HepG2 (cell line): ENCODE measurements around the gene CHST3. TPM values are rescaled to one million over a fixed set of nuclear protein-coding genes. Genes with fewer than 3 reads are reported as not detected.

Source experiments
- AHR ChIP-seq: IDR thresholded peaks from 2 replicates; pipeline ENCODE4 v1.6.1; 2018; ENCODE audit warnings: missing genetic modification reagents, missing compliant biosample characterization
- ELF3 ChIP-seq: IDR thresholded peaks from 2 replicates; pipeline ENCODE4 v1.6.1; 2016; ENCODE audit warnings: missing genetic modification reagents, missing compliant biosample characterization
- FOSL2 ChIP-seq: sonication (generic); formaldehyde crosslinking; IDR thresholded peaks from 2 replicates; pipeline ENCODE4 v1.4.0; 2020; ENCODE audit warnings: missing genetic modification reagents
- GATAD1 ChIP-seq: IDR thresholded peaks from 2 replicates; pipeline ENCODE4 v1.6.1; 2016; ENCODE audit warnings: missing genetic modification reagents, missing compliant biosample characterization
- KMT2A ChIP-seq: sonication (generic); formaldehyde crosslinking; IDR thresholded peaks from 2 replicates; pipeline ENCODE4 v1.4.0; 2020; ENCODE audit warnings: missing genetic modification reagents
- MIXL1 ChIP-seq: IDR thresholded peaks from 2 replicates; pipeline ENCODE4 v1.6.1; 2016
- POGZ ChIP-seq: sonication (generic); formaldehyde crosslinking; IDR thresholded peaks from 2 replicates; pipeline ENCODE4 v1.4.0; 2020; ENCODE audit warnings: mild to moderate bottlenecking, missing genetic modification reagents
- RXRB ChIP-seq: IDR thresholded peaks from 2 replicates; pipeline ENCODE4 v1.6.1; 2016; ENCODE audit warnings: borderline replicate concordance, missing genetic modification reagents, missing compliant biosample characterization
- TOPORS ChIP-seq: sonication (generic); formaldehyde crosslinking; IDR thresholded peaks from 2 replicates; pipeline ENCODE4 v1.8.0; 2023; ENCODE audit warnings: mild to moderate bottlenecking, missing genetic modification reagents
- XRCC5 ChIP-seq: fragments of 200-400 bp; formaldehyde crosslinking; optimal IDR thresholded peaks from 2 replicates; pipeline ENCODE3; 2017; ENCODE audit warnings: mild to moderate bottlenecking, low read length
- ZFP36L2 ChIP-seq: sonication (generic); formaldehyde crosslinking; IDR thresholded peaks from 2 replicates; pipeline ENCODE4 v1.4.0; 2020; ENCODE audit warnings: missing genetic modification reagents
- ZNF253 ChIP-seq: sonication (generic); formaldehyde crosslinking; IDR thresholded peaks from 2 replicates; pipeline ENCODE4 v1.8.0; 2022; ENCODE audit warnings: mild to moderate bottlenecking, missing genetic modification reagents, borderline replicate concordance
- ZNF274 ChIP-seq: sonication (generic); formaldehyde crosslinking; IDR thresholded peaks from 2 replicates; pipeline ENCODE4 v1.5.1; 2020; ENCODE audit warnings: mild to moderate bottlenecking, missing genetic modification reagents
- ZNF317 ChIP-seq: sonication (generic); formaldehyde crosslinking; IDR thresholded peaks from 2 replicates; pipeline ENCODE4 v1.5.0; 2020; ENCODE audit warnings: mild to moderate bottlenecking, missing genetic modification reagents
- ZNF335 ChIP-seq: sonication (generic); formaldehyde crosslinking; IDR thresholded peaks from 2 replicates; pipeline ENCODE4 v1.4.0; 2020; ENCODE audit warnings: missing genetic modification reagents
- ZNF484 ChIP-seq: sonication (generic); formaldehyde crosslinking; IDR thresholded peaks from 2 replicates; pipeline ENCODE4 v1.5.1; 2020; ENCODE audit warnings: mild to moderate bottlenecking, low read depth, missing genetic modification reagents, borderline replicate concordance
- ZSCAN30 ChIP-seq: sonication (generic); formaldehyde crosslinking; IDR thresholded peaks from 2 replicates; pipeline ENCODE4 v1.5.0; 2020; ENCODE audit warnings: mild to moderate bottlenecking, missing genetic modification reagents
- polyA plus RNA-seq, 8 experiments: library from polyadenylated mRNA; depleted of rRNA in 3 of 8; stranded (reverse) in 7 of 8; unstranded in 1 of 8; fragments of >200 nt; fragmentation: Illumina TruSeq in 4 of 8; extraction: Trizol in 4 of 8; gene quantifications; 2 replicates each; pipeline versions ENCODE4 v1.2.1 to v1.2.3, GENCODE V29; 2011 to 2016; ENCODE audit warnings: low read depth in 4 of 8, missing spikeins in 1 of 8, mixed read lengths in 1 of 8; ENCODE audit not compliant: insufficient read depth in 1 of 8
- total RNA-seq, 5 experiments: library from RNA; depleted of rRNA; stranded (reverse); fragments of >200 nt; fragmentation: Illumina TruSeq; extraction: Trizol; gene quantifications; 2 replicates each; pipeline ENCODE4 v1.2.3, GENCODE V29; 2016; ENCODE audit warnings: low read depth in 1 of 5
- TF ChIP-seq, protein P1 (sequence below): sonication (generic); formaldehyde crosslinking; IDR thresholded peaks from 2 replicates; pipeline ENCODE4; 2020; ENCODE audit warnings: missing genetic modification reagents, mild to moderate bottlenecking, borderline replicate concordance
- TF ChIP-seq, protein P2 (sequence below): IDR thresholded peaks from 2 replicates; pipeline ENCODE4 v1.6.1; 2016; ENCODE audit warnings: missing compliant biosample characterization, missing genetic modification reagents, borderline replicate concordance
- TF ChIP-seq, protein P3 (sequence below): sonication (generic); formaldehyde crosslinking; conservative IDR thresholded peaks from 2 replicates; pipeline ENCODE4 v1.4.0; 2020; ENCODE audit warnings: missing genetic modification reagents
- TF ChIP-seq, protein P4 (sequence below): sonication (generic); formaldehyde crosslinking; IDR thresholded peaks from 2 replicates; pipeline ENCODE4 v1.8.0; 2022; ENCODE audit warnings: mild to moderate bottlenecking, missing genetic modification reagents, borderline replicate concordance

Gene CHST3
- total and polyA plus RNA-seq, 2 of the 13 experiments (the other 11 are each of a cell fraction or from before 2014, with no cell fraction given) = 7.2 to 18.7 TPM

DNA sequence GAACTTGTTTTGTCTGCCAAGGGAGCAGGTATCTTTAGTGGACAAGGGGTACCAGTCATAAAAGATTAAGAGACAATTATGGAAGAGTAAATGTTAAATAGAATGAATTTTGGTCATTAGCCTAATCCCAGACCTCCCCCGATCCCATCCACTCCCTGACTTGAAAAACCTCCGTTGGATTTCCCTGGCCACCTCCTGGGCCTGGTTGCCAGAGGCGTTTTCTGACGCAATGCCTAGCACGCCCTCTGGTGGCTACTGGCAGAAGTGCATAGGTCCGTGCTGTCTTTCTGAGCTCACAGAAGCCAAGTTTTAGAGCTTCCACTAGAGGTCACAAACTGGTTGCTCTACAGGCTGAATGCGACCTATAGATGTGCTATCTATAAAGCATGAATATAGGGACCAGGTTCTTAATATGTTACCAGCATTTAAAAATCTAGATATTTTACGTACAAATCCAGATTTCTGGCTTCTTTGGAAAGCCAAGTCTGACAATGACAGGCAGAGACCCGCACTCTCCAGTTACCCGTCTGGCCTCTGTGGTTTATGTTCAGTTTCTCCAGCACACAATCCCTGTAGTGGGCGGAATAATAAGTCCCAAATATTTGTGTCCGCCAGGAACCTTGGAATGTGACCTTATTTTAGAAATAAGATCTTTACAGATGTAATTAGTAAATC lies 84.4 kb downstream of the CHST3 start (continued):
- TF ChIP-seq, protein P1, sequence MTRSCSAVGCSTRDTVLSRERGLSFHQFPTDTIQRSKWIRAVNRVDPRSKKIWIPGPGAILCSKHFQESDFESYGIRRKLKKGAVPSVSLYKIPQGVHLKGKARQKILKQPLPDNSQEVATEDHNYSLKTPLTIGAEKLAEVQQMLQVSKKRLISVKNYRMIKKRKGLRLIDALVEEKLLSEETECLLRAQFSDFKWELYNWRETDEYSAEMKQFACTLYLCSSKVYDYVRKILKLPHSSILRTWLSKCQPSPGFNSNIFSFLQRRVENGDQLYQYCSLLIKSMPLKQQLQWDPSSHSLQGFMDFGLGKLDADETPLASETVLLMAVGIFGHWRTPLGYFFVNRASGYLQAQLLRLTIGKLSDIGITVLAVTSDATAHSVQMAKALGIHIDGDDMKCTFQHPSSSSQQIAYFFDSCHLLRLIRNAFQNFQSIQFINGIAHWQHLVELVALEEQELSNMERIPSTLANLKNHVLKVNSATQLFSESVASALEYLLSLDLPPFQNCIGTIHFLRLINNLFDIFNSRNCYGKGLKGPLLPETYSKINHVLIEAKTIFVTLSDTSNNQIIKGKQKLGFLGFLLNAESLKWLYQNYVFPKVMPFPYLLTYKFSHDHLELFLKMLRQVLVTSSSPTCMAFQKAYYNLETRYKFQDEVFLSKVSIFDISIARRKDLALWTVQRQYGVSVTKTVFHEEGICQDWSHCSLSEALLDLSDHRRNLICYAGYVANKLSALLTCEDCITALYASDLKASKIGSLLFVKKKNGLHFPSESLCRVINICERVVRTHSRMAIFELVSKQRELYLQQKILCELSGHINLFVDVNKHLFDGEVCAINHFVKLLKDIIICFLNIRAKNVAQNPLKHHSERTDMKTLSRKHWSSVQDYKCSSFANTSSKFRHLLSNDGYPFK = peak; percentile 28; the same call in 1 of the 2 replicates
- peak; percentile 55; the same call in 1 of the 2 replicates for TF ChIP-seq TOPORS
- TF ChIP-seq, protein P2, sequence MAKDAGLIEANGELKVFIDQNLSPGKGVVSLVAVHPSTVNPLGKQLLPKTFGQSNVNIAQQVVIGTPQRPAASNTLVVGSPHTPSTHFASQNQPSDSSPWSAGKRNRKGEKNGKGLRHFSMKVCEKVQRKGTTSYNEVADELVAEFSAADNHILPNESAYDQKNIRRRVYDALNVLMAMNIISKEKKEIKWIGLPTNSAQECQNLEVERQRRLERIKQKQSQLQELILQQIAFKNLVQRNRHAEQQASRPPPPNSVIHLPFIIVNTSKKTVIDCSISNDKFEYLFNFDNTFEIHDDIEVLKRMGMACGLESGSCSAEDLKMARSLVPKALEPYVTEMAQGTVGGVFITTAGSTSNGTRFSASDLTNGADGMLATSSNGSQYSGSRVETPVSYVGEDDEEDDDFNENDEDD (CRISPR knock-in tag) = peak; percentile 38; the same call in 1 of the 2 replicates
- 0 out of 2 replicates have a peak, but pooled peaks have one; percentile 25 for TF ChIP-seq ZNF274 (CRISPR knock-in tag)
- no peak for TF ChIP-seq ZNF253 (CRISPR knock-in tag)
- peak; percentile 34; the same call in 1 of the 2 replicates for TF ChIP-seq POGZ
- no peak for TF ChIP-seq KMT2A
- TF ChIP-seq FOSL2 (CRISPR knock-in tag) = peak; percentile 69
- peak; percentile 74 for TF ChIP-seq ELF3 (CRISPR knock-in tag)
- peak; percentile 30; the same call in 1 of the 2 replicates for TF ChIP-seq GATAD1
- TF ChIP-seq, protein P3, sequence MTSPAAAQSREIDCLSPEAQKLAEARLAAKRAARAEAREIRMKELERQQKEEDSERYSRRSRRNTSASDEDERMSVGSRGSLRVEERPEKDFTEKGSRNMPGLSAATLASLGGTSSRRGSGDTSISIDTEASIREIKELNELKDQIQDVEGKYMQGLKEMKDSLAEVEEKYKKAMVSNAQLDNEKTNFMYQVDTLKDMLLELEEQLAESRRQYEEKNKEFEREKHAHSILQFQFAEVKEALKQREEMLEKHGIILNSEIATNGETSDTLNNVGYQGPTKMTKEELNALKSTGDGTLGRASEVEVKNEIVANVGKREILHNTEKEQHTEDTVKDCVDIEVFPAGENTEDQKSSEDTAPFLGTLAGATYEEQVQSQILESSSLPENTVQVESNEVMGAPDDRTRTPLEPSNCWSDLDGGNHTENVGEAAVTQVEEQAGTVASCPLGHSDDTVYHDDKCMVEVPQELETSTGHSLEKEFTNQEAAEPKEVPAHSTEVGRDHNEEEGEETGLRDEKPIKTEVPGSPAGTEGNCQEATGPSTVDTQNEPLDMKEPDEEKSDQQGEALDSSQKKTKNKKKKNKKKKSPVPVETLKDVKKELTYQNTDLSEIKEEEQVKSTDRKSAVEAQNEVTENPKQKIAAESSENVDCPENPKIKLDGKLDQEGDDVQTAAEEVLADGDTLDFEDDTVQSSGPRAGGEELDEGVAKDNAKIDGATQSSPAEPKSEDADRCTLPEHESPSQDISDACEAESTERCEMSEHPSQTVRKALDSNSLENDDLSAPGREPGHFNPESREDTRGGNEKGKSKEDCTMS (CRISPR knock-in tag) = no peak
- TF ChIP-seq AHR (CRISPR knock-in tag) = 0 out of 2 replicates have a peak, but pooled peaks have one; percentile 50
- TF ChIP-seq, protein P4, sequence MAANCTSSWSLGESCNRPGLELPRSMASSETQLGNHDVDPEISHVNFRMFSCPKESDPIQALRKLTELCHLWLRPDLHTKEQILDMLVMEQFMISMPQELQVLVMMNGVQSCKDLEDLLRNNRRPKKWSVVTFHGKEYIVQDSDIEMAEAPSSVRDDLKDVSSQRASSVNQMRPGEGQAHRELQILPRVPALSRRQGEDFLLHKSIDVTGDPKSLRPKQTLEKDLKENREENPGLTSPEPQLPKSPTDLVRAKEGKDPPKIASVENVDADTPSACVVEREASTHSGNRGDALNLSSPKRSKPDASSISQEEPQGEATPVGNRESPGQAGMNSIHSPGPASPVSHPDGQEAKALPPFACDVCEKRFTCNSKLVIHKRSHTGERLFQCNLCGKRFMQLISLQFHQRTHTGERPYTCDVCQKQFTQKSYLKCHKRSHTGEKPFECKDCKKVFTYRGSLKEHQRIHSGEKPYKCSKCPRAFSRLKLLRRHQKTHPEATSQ (CRISPR knock-in tag) = peak; percentile 72; the same call in 1 of the 2 replicates
- no peak for TF ChIP-seq ZSCAN30 (CRISPR knock-in tag)
- TF ChIP-seq ZNF484 = no peak
- 0 out of 2 replicates have a peak, but pooled peaks have one; percentile 60 for TF ChIP-seq ZFP36L2
- TF ChIP-seq MIXL1 (CRISPR knock-in tag) = peak; percentile 64; the same call in 1 of the 2 replicates
- peak; percentile 59; the same call in 1 of the 2 replicates for TF ChIP-seq ZNF317 (CRISPR knock-in tag)
- peak; percentile 58; the same call in 1 of the 2 replicates for TF ChIP-seq RXRB (CRISPR knock-in tag)
- 0 out of 2 replicates have a peak, but pooled peaks have one; percentile 55 for TF ChIP-seq ZNF335
- TF ChIP-seq XRCC5 = peak; percentile 82
